Measurements from ENCODE around the gene TIAM2. TPM values are rescaled to one million over a fixed set of nuclear protein-coding genes. Genes with fewer than 3 reads are reported as not detected.
A peak's percentile ranks its signal among the peaks of the same experiment; 100 is the strongest.

TIAM2 gene
- total and polyA plus RNA-seq, 2 donors (not counting 3 experiments of a cell fraction or from before 2014, with no cell fraction given): 9.6 to 18.5 TPM

DNA sequence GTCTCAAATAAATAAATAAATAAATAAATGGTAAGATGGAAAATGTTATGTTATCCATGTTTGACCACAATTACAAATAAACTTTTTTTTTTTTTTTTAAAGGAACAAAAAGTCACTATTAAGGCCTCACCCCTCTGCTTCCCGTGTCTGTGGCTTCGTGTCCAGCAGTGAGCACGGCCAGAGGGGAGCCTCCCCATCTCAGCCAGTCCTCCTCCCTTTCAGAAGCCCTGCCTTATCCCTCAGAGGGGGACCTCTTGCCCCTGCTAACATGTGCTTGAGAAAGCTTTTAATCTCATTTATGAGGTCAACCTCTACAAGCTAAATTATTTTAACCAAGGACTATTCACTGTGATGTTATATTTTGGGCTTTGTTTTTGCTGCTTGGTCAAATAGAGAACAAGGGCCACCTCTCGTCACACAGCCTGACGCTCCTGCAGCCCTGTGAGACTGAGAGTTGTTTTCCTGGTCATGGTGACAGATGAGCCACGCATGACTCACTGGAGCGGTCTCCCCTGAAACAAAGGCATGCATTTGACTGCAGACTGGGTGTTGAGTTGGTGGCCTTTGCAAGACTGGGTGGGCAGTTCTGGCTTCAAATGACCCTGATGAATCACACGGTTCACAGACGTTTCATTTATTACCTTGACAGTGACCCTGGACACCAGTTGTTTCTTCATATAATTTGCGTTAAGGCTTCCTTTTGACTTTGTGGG is 131.8 kb downstream of the TIAM2 start:
- no peak overlapping the region for H3K9ac ChIP-seq (replicated peaks; ENCODE audit: extremely low read depth, insufficient read depth, low read length)
- H3K4me1 ChIP-seq (ENCODE audit: control insufficient read depth, extremely low read depth, insufficient read depth, low read length): peaks cover 10% of the 10 kb centered on the region
- no peaks in the 10 kb centered on the region for H3K9me3 ChIP-seq (replicated peaks; ENCODE audit: control insufficient read depth, insufficient read depth, low read length)
- H3K79me2 ChIP-seq (ENCODE audit: control insufficient read depth, insufficient read depth, low read length): no peaks in the 10 kb centered on the region
- ChIA-PET CTCF (interaction anchor here (1.5 kb wide), 1 partner anchor 199 kb away, joined by 9 read pairs; no protein-coding TSS in a partner anchor), POLR2A (interaction anchor here (0.6 kb wide), 1 partner anchor 1706 kb away, joined by 9 read pairs; no protein-coding TSS in a partner anchor)
- BruUV-seq (replicated peaks): no TSS peak
- H4K20me1 ChIP-seq (replicated peaks; ENCODE audit: control insufficient read depth, extremely low read depth, insufficient read depth, low read length): no peaks in the 10 kb centered on the region
- dilution Hi-C loops (cut with MboI; ENCODE audit: extremely low pct_ligation_motif_present, low sequenced_read_pairs): no loop called here
- no peaks in the 10 kb centered on the region for H3K27me3 ChIP-seq (ENCODE audit: control insufficient read depth in 2 of 2, insufficient read depth in 2 of 2, low read length in 2 of 2)
- H3K27ac ChIP-seq (ENCODE audit: insufficient read depth, low read depth, low read length): peak overlapping the region; percentile 74
- H2AFZ ChIP-seq (ENCODE audit: low read depth, low read length): peak overlapping the region; percentile 13
- no peaks in the 10 kb centered on the region for H3K9me1 ChIP-seq (replicated peaks; ENCODE audit: control insufficient read depth, extremely low read depth, insufficient read depth, low read length)
- H3K36me3 ChIP-seq (ENCODE audit: control insufficient read depth in 2 of 2, extremely low read depth in 1 of 2, insufficient read depth in 2 of 2, low read length in 2 of 2): peaks cover 3 to 5% of the 10 kb centered on the region in 2 experiments
- H3K4me2 ChIP-seq (ENCODE audit: insufficient read depth, low read length): no peak overlapping the region
- intact Hi-C loops (cut with micrococcal nuclease): loop anchor here (1.0 to 2.0 kb wide), 2 partner anchors 15 to 28 kb away; no protein-coding TSS in a partner anchor
- no peak overlapping the region for H3K4me3 ChIP-seq (replicated peaks in 1 of 3; ENCODE audit: insufficient read depth in 1 of 3, low read depth in 1 of 3, low read length in 3 of 3)
- TF ChIP-seq JUN (IDR thresholded peaks at IDR 0.05; ENCODE audit: borderline replicate concordance, insufficient read depth, insufficient read length, low read depth) (peak; percentile 75), FOS (IDR thresholded peaks at IDR 0.05; ENCODE audit: borderline replicate concordance, insufficient read depth, low read length) (peak; percentile 90), POLR2AphosphoS5 (IDR thresholded peaks at IDR 0.05; ENCODE audit: insufficient read depth, low read depth, low read length) (peak; percentile 30), MYC (IDR thresholded peaks at IDR 0.05; ENCODE audit: low read depth, low read length) (no peak)
- FAIRE-seq (peak; percentile 96), DNase-seq (ENCODE audit: low read depth, low spot score) (peak; percentile 78)

DNA sequence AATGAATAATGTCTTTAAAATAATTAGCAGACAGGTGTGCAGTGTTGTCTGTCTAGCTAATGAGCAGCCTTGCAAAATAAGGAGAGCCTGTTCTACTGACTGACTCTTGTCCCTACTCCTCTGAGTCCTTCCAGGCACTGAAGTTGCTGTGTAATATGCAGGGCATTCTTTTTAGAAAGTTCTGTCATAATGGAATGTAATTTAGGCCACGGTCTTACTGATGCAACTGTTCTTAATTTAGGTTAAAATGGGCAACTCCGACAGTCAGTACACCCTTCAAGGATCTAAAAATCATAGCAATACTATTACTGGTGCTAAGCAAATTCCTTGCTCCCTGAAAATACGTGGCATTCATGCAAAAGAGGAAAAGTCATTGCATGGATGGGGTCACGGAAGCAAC is 133.9 kb downstream of the TIAM2 start:
- Histone ChIP-seq H3K27me3 (ENCODE audit: control insufficient read depth in 2 of 2, insufficient read depth in 2 of 2, low read length in 2 of 2) (no peaks in the 10 kb centered on the region), H3K9me1 (replicated peaks; ENCODE audit: control insufficient read depth, extremely low read depth, insufficient read depth, low read length) (no peaks in the 10 kb centered on the region), H3K27ac (ENCODE audit: insufficient read depth, low read depth, low read length) (no peak overlapping the region), H2AFZ (ENCODE audit: low read depth, low read length) (no peak overlapping the region), H3K36me3 (ENCODE audit: control insufficient read depth in 2 of 2, extremely low read depth in 1 of 2, insufficient read depth in 2 of 2, low read length in 2 of 2) (peaks cover 3 to 8% of the 10 kb centered on the region in 2 experiments), H3K4me1 (ENCODE audit: control insufficient read depth, extremely low read depth, insufficient read depth, low read length) (peaks cover 10% of the 10 kb centered on the region), H3K4me3 (replicated peaks in 1 of 3; ENCODE audit: insufficient read depth in 1 of 3, low read depth in 1 of 3, low read length in 3 of 3) (no peak overlapping the region), H3K4me2 (ENCODE audit: insufficient read depth, low read length) (no peak overlapping the region), H3K79me2 (ENCODE audit: control insufficient read depth, insufficient read depth, low read length) (no peaks in the 10 kb centered on the region), H4K20me1 (replicated peaks; ENCODE audit: control insufficient read depth, extremely low read depth, insufficient read depth, low read length) (no peaks in the 10 kb centered on the region), H3K9me3 (replicated peaks; ENCODE audit: control insufficient read depth, insufficient read depth, low read length) (no peaks in the 10 kb centered on the region), H3K9ac (replicated peaks; ENCODE audit: extremely low read depth, insufficient read depth, low read length) (no peak overlapping the region)
- intact Hi-C loops (cut with micrococcal nuclease) (no loop called here), dilution Hi-C loops (cut with MboI; ENCODE audit: extremely low pct_ligation_motif_present, low sequenced_read_pairs) (no loop called here)
- DNase-seq (ENCODE audit: low read depth, low spot score) (no peak), FAIRE-seq (no peak)
- ChIA-PET CTCF (no interaction called here), POLR2A (no interaction called here)
- no TSS peak for BruUV-seq (replicated peaks)
- TF ChIP-seq POLR2A (IDR thresholded peaks at IDR 0.05; ENCODE audit: low read depth, low read length) (no peak), MYC (IDR thresholded peaks at IDR 0.05; ENCODE audit: low read depth, low read length) (no peak)

Data from endothelial cell of umbilical vein (primary cell).